Skeletal muscle cell (primary cell): ENCODE results near the gene WSCD1.

Experiments used
- DNase-seq: peaks from one replicate; pipeline ENCODE4 v3.0.0-alpha.2; 2010; ENCODE audit warnings: low read depth
- H3K4me3 ChIP-seq: 2 replicates; pipeline ENCODE4 v1.5.1; 2011; ENCODE audit warnings: low read depth, mild to moderate bottlenecking, control low read depth, low read length, moderate library complexity

Gene WSCD1

GRCh38 chr17:6056104-6056503 is 14.1 kb upstream of the WSCD1 start:
- no peak for DNase-seq
- no peak overlapping the region for H3K4me3 ChIP-seq

DNA sequence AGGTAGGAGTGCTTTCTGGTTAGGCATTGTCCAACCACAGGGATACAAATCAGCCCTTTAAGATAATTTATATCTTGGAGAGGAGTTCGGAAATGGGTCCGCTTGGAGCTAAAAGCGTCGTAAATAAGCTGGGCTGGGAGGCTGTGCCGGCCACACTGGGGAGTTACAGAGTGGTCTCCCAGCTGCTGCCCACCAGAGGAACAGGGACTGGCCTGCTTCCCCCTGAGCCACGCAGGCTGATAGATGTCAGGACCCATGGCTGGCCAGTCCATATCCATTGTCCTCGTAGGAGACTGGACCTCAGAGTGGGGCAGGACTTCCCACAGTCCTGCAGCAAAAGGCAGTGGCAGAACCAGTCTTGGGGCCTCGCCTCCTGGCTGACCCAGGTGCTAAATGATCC is 12.6 kb upstream of the WSCD1 start:
- H3K4me3 ChIP-seq: no peak overlapping the region
- DNase-seq: no peak

GRCh38 chr17:6059406-6059805 is 10.8 kb upstream of the WSCD1 start:
- no peak overlapping the region for H3K4me3 ChIP-seq
- no peak for DNase-seq

GRCh38 chr17:6061290-6061689 is 8.9 kb upstream of the WSCD1 start:
- DNase-seq: peak; percentile 56
- H3K4me3 ChIP-seq: no peak overlapping the region

DNA sequence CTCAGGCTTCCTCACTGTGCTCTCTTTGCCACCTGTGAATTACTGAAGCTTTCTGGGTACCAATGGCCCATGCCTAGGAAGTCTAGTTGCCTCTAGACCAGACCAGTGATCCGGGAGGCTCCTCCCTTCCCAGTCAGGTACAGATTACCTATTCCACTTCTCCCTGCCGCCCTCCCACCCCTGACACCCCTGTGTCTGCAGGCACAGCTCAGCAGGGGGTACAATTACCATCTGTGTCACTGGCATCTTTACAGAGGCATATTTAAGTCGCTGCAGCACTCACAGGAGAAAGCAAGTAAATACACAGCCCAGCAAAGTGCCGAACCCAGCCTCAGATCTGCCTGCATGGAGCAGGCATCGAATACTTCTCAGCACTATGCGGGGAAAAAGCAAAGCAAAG is 5.3 kb upstream of the WSCD1 start:
- no peak overlapping the region for H3K4me3 ChIP-seq
- DNase-seq: no peak

GRCh38 chr17:6065351-6065750 is 4.8 kb upstream of the WSCD1 start:
- DNase-seq: no peak
- H3K4me3 ChIP-seq: no peak overlapping the region

DNA sequence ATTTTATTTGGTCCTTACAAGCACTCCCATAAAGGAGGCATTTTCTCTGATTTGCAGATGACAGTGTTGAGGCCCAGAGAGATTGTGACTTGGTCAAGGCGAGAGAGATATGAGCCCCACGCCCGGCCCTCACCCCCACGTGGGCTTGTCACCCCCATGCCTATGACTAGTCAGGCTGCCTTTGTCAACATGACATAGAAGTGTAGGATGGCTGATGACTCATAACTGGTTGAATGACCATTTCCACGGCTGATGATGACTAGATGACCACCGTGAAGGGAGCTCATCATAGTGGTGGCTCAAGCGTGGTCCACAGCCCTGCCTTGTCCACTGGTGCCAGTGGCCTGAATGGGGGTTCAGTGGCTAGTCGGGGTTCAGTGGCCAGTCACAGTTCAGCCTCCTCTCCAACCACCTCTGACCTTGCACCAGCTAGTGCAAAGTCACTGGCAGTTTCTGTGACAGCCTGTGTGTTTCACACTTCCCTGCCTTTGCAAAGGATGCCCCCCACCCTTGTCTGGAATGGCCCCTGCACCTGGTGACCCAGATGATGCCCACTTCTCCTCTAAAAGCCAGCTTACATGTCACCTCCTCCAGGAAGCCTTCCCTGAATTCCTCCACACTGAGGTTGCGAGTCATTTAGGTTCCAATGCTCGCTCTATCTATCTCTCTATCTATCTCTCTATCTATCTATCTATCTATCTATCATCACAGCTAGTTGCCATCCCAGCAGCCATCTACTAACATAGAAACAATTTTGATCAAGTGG is 3.8 kb upstream of the WSCD1 start:
- no peak overlapping the region for H3K4me3 ChIP-seq
- no peak for DNase-seq

- DNase-seq: no peak
- H3K4me3 ChIP-seq: no peak overlapping the region
These were observed 3.1 kb upstream of the WSCD1 start for GRCh38 chr17:6067060-6067459.

DNA sequence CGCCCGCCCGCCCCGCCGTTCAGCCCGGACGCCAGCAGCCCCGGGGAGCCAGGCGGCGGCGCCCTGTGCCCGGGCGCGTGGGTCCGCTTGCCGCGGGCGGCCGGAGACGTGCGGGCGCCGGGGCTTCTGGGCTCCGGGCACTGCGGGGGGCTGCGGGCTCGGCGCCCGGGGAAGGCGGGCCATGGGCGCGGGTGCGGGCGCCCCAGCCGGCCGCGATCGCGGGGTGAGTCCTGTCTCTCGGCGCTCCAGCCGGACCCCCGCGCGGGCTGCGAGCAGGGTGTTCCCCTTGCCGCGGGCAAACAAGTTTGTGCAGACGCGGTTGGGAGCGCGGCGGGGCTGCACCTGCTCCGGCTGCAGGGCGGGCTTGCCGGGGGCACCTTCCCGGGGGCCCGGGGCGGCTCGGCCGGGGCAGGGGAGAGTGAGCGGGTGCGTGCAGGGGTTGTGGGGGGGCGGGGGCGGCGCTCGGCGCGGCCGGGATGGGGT is 292 bp downstream of the WSCD1 start:
- H3K4me3 ChIP-seq: peak overlapping the region; percentile 54

GRCh38 chr17:6070913-6071511 is 833 bp downstream of the WSCD1 start:
- peak overlapping the region; percentile 54 for H3K4me3 ChIP-seq
- no peak for DNase-seq

More for the DNA sequence above, 292 bp downstream of the WSCD1 start:
- DNase-seq: no peak

DNA sequence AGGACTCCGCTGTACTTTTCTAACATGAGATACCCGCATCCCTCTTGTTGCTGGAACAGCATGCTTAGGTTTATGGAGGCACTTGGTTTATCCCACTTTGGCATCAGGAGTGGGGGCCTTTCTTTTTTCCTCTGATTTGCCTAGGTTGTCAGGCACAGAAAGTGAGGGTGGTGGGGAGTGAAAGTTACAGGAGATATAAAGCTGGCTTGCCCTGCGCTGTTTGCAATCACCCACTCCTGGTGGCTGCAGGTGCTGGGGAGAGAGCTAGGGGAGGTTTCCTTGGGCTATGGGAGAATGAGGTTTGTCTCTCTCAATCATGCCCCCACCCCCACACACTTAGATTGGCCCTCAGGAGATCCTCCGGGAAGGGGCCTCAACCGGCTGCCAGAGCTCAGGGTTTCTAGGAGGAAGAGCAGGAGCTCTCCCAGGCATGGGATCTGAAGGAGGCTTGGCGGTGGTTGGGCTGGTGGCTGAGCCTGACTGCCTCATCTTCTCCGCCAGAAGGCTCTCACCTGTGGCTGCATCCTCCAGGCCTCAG is 1.4 kb downstream of the WSCD1 start:
- peak overlapping the region; percentile 54 for H3K4me3 ChIP-seq
- DNase-seq: no peak

DNA sequence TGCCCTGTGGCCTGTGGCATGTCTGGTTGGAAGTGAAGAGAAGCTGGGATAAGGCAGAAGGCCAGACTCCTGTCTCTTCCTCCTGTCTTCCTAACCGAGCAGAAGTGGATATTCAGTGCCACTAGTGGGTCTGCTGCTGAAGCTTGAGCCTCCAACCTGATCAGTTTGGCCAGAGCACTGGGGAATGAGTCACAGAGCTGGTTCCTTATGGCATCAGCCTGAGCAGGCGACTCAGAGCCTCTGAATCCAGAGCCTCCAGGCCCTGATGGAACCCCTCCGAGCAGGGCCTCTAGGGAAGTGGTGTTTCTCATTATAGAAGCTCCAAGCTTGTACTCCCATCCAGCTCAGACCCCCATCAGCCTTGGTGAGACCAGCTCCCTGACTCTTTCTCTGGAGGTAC is 2.0 kb downstream of the WSCD1 start:
- DNase-seq: no peak
- peak overlapping the region; percentile 7 for H3K4me3 ChIP-seq

DNA sequence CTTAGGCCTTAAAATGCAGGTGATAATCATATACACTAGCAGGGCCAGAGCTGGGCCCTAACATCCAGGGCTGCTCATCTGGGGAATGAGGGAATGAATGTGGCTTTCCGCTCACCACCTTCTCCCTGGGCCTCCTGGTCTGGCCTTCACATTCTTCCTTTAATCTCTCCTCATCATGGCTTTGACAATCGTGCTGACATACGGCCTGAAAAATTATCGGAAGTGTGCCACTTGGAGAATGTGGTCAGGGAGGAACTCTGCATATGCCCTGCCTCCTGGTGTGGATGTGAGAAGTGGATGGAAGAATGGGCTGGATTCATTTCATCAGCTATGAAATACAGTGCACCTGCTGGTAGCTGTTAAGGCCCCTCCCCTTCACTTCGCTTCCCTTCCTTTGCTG is 2.4 kb downstream of the WSCD1 start:
- H3K4me3 ChIP-seq: no peak overlapping the region
- DNase-seq: no peak

GRCh38 chr17:6073620-6074019 is 3.4 kb downstream of the WSCD1 start:
- DNase-seq: no peak
- H3K4me3 ChIP-seq: no peak overlapping the region

DNA sequence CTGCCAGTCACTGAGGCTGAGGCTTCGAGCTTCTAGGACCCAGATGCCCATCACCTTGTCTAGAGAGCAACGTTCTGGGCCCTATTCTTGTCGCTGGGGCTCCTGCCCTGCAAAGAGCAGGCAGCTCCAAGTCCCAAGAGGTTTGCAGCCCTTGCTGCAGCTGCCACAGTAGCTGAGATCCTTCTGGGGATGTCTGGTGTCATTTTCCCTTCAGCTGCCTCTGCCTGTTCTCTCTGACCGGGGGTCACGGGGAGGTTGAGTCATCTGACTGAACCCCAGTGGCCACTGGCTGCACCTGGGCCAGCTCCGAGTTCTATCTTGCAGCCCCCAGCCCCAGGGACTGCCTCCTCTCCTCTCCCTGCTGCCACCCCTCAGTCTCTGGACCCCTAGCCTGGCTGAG is 4.9 kb downstream of the WSCD1 start:
- no peak for DNase-seq
- no peak overlapping the region for H3K4me3 ChIP-seq

- DNase-seq: no peak
- H3K4me3 ChIP-seq: no peak overlapping the region
These were observed 5.7 kb downstream of the WSCD1 start for GRCh38 chr17:6075845-6076244.

GRCh38 chr17:6077752-6078151 is 7.6 kb downstream of the WSCD1 start:
- no peak for DNase-seq
- H3K4me3 ChIP-seq: no peak overlapping the region

- no peak overlapping the region for H3K4me3 ChIP-seq
- DNase-seq: no peak
These were observed 8.3 kb downstream of the WSCD1 start for GRCh38 chr17:6078458-6078871.

- DNase-seq: no peak
- H3K4me3 ChIP-seq: no peak overlapping the region
These were observed 9.1 kb downstream of the WSCD1 start for GRCh38 chr17:6079155-6079888.

GRCh38 chr17:6079960-6080359 is 9.8 kb downstream of the WSCD1 start:
- DNase-seq: no peak
- H3K4me3 ChIP-seq: no peak overlapping the region
